GM18526 (cell line): Measurements from ENCODE around the gene ADGRD1.

Experiments used
- POLR2A ChIP-seq: IDR thresholded peaks from 3 replicates; pipeline ENCODE4 v1.6.1; 2011; ENCODE audit not compliant: insufficient read length; ENCODE audit errors: extremely low read depth

The ADGRD1 gene

GRCh38 chr12:130953771-130954543 is at the start of gene ADGRD1:
TSS of gene ADGRD1 (plus strand) at chr12:130953907. CDS start at chr12:130954466, 559 bp downstream.
- no peak for TF ChIP-seq POLR2A

GRCh38 chr12:130904064-130904463 is 49.6 kb upstream of the ADGRD1 start:
- TF ChIP-seq POLR2A, result no peak

- TF ChIP-seq POLR2A, result no peak
These were observed 44.6 kb upstream of the ADGRD1 start for GRCh38 chr12:130909111-130909510.

- no peak for TF ChIP-seq POLR2A
These were observed 42.5 kb upstream of the ADGRD1 start for GRCh38 chr12:130911193-130911592.

GRCh38 chr12:130911933-130912332 is 41.8 kb upstream of the ADGRD1 start:
- no peak for TF ChIP-seq POLR2A

GRCh38 chr12:130916241-130916911 is 37.3 kb upstream of the ADGRD1 start:
- no peak for TF ChIP-seq POLR2A

GRCh38 chr12:130917607-130918006 is 36.1 kb upstream of the ADGRD1 start:
- no peak for TF ChIP-seq POLR2A

- TF ChIP-seq POLR2A, result no peak
These were observed 34.6 kb upstream of the ADGRD1 start for GRCh38 chr12:130919086-130919485.

GRCh38 chr12:130920119-130920703 is 33.5 kb upstream of the ADGRD1 start:
- TF ChIP-seq POLR2A, result no peak

- no peak for TF ChIP-seq POLR2A
These were observed 32.9 kb upstream of the ADGRD1 start for GRCh38 chr12:130920723-130921381.

GRCh38 chr12:130922511-130922953 is 31.2 kb upstream of the ADGRD1 start:
- no peak for TF ChIP-seq POLR2A

- no peak for TF ChIP-seq POLR2A
These were observed 28.6 kb upstream of the ADGRD1 start for GRCh38 chr12:130924966-130925665.

- no peak for TF ChIP-seq POLR2A
These were observed 28.1 kb upstream of the ADGRD1 start for GRCh38 chr12:130925666-130926015.

GRCh38 chr12:130929363-130929762 is 24.3 kb upstream of the ADGRD1 start:
- no peak for TF ChIP-seq POLR2A

GRCh38 chr12:130932061-130932930 is 21.4 kb upstream of the ADGRD1 start:
- no peak for TF ChIP-seq POLR2A
